KOPT-K1 (cell line): ENCODE results near the gene DCUN1D2.

Source experiments
- H3K27ac ChIP-seq: fragments of 200-600 bp; sonication (generic); 2 replicates; pipeline ENCODE4 v1.5.1; 2016; ENCODE audit warnings: antibody characterized with exemption, mild to moderate bottlenecking, low read depth, low read length; ENCODE audit not compliant: poor library complexity, severe bottlenecking
- H3K36me3 ChIP-seq: fragments of 200-600 bp; sonication (generic); 2 replicates; pipeline ENCODE4 v1.5.1; 2017; ENCODE audit warnings: antibody characterized with exemption, mild to moderate bottlenecking, low read length, moderate library complexity; ENCODE audit not compliant: insufficient read depth
- H3K9me3 ChIP-seq: fragments of 200-600 bp; sonication (generic); 2 replicates; pipeline ENCODE4 v1.5.1; 2017; ENCODE audit warnings: antibody characterized with exemption, low read length, mild to moderate bottlenecking; ENCODE audit not compliant: insufficient read depth, poor library complexity, severe bottlenecking

DCUN1D2 gene

DNA sequence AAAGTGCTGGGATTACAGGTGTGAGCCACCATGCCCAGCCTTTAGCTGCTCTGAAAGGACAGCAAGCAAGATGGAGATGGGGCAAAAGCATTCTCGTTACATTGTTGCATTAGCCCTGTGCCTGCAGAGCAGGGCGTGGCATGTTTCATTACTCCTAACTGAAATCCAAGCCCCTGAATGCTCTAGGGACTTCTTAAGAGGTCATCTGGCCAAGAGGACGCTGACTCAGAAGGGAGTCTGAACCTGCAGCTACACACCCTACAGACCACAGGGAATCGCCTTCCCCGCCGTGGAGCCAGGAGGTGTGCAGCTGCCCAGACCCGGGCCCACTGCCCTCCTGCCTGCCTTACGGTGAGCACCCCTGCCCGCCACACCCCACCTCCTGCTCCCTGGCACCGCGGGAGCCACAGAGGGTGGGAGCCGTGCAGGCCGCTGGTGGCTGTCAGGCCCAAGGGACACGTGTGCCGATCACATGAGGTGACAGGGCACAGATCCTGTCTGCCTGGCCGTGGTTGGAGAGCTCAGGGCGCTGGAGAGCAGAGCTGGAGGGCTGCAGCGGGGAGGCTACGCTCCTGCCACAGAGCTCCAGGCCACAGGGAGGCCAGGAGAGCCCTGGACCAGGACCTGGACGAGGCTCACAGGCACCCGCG lies 64.4 kb downstream of the DCUN1D2 start:
- H3K9me3 ChIP-seq: no peaks in the 10 kb centered on the region
- no peaks in the 10 kb centered on the region for H3K36me3 ChIP-seq
- H3K27ac ChIP-seq: no peak overlapping the region

DNA sequence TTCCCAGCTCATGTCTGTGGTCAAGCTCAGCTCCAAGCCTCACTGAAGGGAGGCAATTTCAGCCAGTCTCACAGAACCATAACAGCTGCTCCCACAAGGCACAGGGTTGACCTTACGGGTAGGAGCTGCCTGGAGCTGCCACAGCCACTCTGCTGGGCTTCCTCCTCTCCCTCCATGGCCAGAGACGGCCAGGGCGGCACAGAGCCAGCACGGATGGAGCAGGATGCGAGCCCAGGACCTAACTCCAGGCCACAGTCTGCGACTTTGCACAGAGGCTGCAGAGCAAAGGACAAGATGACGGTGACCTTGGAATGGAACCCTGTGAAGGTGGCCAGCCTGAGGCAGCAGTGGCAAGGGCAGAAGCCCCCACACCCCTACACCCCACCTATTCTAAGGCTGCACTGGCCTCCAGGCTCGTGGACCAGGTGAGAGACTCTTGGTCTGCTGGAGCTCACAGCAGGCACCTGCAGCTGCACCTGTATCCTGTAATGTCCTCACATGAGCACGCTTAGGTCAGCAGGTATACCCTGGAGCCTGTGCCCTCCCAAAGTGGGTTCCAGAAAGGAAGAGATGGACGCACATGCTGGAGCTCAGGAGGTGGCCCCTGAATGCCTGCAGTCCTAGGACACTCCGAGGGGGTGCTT lies 66.9 kb downstream of the DCUN1D2 start:
- Histone ChIP-seq H3K9me3 (no peaks in the 10 kb centered on the region), H3K36me3 (no peaks in the 10 kb centered on the region), H3K27ac (no peak overlapping the region)

DNA sequence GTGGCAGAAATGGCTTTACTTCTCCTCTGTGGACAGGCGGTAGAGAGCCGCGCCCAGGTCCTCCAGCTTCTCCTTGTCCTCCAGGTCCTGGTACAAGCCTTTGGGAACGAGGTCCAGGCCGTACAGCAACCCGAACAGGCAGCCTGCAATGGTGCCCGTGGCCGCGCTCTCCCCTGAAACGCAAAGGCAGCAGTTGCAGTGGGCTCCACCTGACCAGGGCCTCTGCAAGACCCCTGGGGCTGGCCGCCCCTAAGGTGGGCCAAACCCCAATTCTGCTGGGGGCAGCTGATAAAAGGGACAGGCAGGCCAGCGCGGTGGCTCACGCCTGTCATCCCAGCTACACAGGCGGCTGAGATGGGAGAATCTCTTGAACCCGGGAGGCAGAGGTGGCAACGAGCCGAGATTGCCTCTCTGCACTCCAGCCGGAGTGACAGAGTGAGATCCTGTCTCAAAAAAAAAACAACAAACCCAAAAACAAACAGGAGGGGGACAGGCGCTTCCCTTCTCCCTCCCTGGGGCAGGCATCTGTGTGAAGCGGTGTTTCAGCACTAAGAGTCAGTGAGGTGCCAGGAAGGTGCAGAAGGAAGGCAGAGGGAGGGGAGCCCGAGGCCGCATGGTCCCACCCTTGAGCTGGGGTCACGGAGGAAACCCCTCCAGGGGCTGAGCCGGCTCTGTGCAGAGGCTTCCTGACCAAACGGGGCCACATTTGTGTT lies 67.5 kb downstream of the DCUN1D2 start:
- Histone ChIP-seq H3K9me3 (no peaks in the 10 kb centered on the region), H3K27ac (no peak overlapping the region)

DNA sequence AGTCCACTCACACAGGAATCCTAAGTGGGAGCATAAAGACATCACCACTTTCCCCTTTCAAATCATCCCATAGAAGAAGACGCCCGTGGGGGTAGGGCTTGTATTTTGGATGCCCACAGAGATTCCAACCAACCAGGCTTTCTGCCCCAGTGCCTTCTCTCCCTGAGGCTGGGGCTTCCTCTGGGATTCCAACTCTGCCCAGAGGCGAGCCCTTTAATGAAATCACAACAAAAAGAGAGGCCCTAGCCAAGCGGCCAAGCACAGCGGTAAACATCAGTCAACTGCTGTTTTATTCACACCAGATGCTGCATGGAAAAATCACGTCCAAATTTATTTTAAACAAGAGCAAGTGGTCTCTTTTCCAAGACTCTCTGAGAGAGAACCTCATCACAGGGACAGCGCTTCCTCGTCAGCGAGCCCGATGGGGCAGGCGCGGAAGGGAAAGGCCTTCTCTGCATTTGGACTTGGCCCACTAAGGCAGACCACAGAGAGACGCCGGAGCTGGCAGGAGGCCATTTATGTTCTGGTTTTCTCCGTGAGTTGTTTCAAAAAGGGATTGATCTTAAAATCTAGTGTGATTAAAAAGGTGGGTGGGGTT lies 68.7 kb downstream of the DCUN1D2 start:
- Histone ChIP-seq H3K27ac (no peak overlapping the region), H3K36me3 (no peaks in the 10 kb centered on the region), H3K9me3 (no peaks in the 10 kb centered on the region)

More for the DNA sequence above, 67.5 kb downstream of the DCUN1D2 start:
- no peaks in the 10 kb centered on the region for H3K36me3 ChIP-seq

DNA sequence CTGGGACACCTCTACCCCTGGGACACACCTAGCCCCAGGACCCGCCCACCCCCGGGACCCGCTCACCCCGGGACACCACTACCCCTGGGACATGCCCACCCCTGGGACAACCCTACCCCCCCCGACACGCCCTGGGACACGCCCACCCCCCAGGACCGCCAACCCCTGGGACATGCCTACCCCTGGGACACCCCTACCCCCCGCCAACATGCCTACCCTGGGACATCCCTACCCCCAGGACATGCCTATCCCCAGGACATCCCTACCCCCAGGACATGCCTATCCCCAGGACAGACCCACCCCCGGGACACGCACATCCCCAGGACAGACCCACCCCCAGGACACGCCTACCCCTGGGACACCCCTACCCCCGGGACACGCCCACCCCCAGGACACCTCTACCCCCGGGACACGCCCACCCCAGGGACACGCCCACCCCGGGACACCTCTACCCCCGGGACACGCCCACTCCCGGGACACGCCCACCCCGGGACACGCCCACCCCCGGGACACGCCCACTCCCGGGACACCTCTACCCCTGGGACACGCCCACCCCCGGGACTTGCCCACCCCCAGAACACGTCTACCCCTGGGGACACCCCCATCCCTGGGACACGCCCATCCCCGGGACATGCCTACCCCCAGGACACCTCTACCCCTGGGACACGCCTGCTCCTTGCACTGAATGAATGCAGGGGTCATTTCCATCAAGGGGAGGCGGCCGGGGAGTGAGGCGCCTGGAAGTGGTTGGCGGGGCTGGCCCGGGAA lies 69.5 kb downstream of the DCUN1D2 start:
- Histone ChIP-seq H3K36me3 (no peaks in the 10 kb centered on the region), H3K27ac (no peak overlapping the region), H3K9me3 (no peaks in the 10 kb centered on the region)

DNA sequence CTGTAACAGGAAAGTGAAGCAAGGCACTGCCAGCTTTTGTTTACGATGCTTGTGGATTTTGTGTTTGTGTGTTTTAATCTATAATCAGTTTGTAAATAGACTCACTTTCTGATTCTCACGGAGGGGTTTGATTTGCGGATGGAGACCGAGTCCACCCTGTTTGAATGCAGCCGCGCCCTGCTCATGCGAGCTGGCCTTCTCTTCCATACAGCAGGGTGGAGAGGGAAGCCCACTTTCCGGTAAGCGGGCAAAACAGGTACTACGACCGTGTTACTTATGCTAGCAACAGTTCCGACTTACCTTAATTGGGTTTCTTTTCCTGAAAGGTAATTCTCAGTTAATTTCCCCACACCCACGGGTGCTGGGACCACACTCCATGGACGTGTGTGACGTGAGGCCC lies 70.3 kb downstream of the DCUN1D2 start:
- no peaks in the 10 kb centered on the region for H3K36me3 ChIP-seq
- no peak overlapping the region for H3K27ac ChIP-seq
- H3K9me3 ChIP-seq: no peaks in the 10 kb centered on the region

DNA sequence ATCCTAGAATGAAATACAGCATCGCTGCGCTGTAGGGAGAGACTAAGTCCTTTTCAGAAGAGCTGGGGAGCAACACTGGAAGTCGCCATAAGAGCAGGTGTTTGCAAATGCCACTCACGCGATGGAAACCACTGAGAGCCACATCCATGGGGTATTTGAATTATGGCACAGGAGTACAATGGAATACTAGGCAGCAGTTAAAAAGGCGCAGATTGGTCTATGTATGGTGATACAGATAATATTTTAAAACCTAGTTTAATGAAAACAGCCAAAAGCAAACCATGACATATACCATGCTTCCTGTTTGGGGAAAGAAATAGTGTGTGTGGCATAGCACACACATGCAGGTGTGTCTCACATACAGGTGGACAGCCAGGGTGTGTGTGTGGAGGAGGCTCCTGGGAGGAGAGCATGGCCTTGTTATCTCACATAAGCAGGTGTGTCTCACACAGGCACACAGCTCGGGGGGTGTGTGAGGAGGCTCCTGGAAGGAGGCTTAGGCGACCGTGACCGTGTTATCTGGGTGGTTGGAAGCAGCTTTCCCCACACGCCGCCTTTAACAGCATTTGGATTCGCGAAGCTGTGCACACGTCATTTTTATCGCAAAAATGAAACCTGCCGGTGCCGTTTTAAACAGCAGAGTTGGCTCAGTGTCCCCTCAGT lies 70.8 kb downstream of the DCUN1D2 start:
- Histone ChIP-seq H3K27ac (no peak overlapping the region), H3K9me3 (no peaks in the 10 kb centered on the region), H3K36me3 (no peaks in the 10 kb centered on the region)

DNA sequence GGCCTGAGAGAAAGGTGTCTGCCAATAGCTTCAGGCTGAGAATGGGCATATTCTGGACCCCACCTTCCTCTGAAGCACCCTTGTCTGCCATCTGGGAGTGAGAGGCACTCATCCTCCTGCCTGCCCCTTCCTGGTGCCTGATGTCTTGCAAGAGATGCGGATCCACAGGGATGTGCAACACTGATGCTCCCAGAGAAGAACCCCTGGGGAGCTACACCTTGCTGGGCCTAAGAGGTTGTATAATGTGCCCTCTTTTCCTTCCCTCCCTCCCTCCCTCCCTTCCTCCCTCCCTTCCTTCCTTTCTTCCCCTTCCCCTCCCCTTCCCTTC lies 71.8 kb downstream of the DCUN1D2 start:
- Histone ChIP-seq H3K27ac (no peak overlapping the region), H3K36me3 (no peaks in the 10 kb centered on the region), H3K9me3 (no peaks in the 10 kb centered on the region)

DNA sequence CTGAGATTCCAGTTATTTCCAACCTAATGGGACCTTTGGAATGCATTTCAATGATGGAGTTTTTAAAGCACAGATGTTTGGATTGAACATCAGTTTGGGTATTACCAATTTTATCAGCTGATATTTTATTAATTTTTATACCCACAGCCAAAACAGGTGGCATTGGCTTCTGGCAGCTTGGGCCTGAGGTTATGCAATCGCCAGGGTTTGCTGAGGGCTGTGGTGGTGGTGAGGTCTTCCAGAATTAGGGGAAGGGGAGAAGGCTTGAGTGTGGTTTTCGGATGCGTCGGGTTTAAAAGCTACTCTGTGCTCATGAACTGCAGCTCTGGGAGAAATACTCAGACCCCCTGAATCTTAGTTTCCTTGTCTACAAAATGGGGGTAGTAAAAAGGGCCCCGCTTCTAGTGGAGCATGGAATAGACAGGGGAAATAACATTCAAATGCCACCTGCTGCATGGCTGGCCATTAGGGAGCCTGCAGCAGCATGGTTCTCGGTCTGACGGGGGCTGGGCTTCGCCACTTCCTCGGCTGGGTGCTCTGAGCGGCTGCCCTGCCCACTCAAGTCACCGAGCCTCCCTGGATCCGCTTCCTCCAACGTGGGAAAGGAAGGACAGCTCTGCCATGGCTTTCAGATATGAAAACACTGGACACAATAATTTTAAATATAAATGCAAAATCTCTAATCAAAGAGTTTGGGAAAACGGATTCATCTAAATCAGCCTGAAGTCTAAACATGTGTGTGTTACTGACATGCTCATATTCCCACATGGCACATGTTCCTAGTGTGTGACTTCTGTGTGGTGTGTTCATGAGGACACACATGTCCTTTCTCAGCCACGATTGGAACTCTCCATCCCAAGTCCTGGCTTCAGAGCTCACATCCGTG lies 72.4 kb downstream of the DCUN1D2 start:
- no peak overlapping the region for H3K27ac ChIP-seq
- H3K36me3 ChIP-seq: no peaks in the 10 kb centered on the region
- H3K9me3 ChIP-seq: no peaks in the 10 kb centered on the region

DNA sequence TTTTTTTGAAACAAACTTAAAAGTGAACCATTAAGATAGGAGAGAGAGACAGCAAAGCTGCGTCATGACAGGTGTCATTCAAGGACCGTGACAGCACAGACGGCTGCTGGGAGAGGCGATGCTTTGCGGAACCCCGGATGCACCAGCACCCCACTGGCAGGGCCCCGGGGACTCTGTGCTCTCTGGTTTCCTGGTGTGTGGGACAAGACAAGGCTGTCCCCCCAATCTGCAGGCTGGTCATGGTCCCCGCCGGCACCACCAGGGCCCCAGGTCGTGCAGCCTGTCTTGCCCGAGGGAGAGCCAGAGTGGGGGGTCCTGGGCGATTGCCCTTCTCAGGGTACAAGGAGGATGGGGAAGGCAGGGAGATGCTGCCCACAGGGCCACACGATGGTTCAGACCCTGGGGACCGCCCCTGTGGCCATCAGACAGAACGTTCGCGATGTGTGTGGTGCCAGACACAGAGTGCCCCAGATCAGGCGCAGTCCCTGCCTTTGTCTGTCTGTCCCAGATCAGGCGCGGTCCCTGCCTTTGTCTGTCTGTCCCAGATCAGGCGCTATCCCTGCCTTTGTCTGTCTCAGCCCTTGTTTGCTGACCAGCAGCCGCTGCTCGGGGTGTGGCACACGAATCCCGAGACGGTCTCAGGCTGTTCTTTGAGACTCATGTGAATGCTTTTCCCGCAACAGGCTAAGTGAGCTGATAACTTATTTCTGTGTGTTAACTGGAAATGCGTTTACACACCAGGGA lies 73.3 kb downstream of the DCUN1D2 start:
- Histone ChIP-seq H3K36me3 (no peaks in the 10 kb centered on the region), H3K9me3 (no peaks in the 10 kb centered on the region), H3K27ac (no peak overlapping the region)

DNA sequence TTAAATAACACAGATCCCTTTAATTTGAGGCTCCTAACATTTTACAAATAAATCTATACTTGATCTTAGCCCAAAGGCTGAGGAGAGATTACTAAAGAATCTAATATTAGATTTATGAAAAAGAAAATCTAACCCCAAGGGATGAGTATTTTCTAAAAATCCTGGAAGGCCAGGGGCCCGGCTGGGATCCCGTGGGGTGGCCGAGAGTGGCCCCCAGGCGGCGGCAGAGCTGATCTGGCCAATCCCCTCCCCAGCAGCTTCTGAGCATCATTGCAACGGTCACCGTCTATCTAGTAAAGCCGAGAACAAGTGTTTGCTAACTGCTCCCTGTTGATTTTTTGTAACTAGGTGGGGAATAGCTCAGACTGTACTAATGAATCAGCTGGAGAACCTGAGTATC lies 74.7 kb downstream of the DCUN1D2 start:
- H3K9me3 ChIP-seq: no peaks in the 10 kb centered on the region
- no peaks in the 10 kb centered on the region for H3K36me3 ChIP-seq

DNA sequence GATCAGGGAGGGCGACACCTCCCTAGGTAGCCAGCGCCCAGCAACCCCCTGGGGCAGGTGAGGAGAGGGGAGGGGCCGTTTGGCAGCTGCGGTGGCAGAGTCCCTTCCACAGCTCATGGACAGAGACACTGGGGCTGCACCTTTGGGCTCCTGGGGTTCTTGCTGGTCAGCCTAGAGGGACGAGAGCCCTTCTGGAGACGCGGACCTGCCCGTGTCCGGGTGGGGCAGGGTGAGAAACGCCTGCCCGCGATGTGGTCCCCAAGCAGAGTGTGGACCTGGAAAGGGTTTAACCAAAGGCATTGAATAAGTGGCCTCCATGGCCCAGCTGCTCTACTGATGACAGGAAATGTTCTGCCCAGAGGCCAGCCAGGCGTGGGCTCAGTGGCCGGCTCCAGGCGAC lies 75.5 kb downstream of the DCUN1D2 start:
- Histone ChIP-seq H3K9me3 (no peaks in the 10 kb centered on the region), H3K36me3 (no peaks in the 10 kb centered on the region), H3K27ac (no peak overlapping the region)

More for the DNA sequence above, 74.7 kb downstream of the DCUN1D2 start:
- no peak overlapping the region for H3K27ac ChIP-seq

DNA sequence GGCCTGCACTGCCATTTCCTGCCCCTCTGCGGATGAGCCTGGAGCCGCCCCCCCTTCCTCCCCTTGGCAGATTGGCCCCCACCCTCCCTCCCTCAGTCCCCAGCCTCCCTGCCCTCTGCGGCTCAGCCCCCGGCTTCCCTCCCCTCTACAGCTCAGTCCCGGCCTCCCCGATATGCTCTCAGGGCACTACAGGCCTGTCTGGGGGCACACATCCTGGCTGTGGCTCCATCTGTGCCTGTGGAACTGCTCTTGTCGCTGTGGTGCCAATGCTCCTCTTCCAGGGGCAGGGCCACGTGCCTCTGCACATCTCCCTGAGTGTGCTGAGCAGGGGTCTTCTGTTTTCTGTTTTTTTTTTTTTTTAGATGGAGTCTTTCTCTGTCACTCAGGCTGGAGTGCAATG lies 76.2 kb downstream of the DCUN1D2 start:
- no peaks in the 10 kb centered on the region for H3K9me3 ChIP-seq
- no peaks in the 10 kb centered on the region for H3K36me3 ChIP-seq
- no peak overlapping the region for H3K27ac ChIP-seq
